Ascending aorta (tissue), 2 donors: ENCODE data around the gene FXYD1. TPM values are rescaled to one million over a fixed set of nuclear protein-coding genes. Genes with fewer than 3 reads are reported as not detected.

ENCODE experiments used
- DNase-seq, 2 donors: peaks; one replicate each; pipeline ENCODE4 v3.0.0-alpha.2; 2019; ENCODE audit warnings: low spot score in 2 of 2
- H3K27ac ChIP-seq, 2 donors: fragments of 200-600 bp; sonication (generic); one replicate each; pipeline ENCODE4 v1.5.1; 2016 to 2017; ENCODE audit warnings: mild to moderate bottlenecking in 1 of 2
- H3K27me3 ChIP-seq: fragments of 200-600 bp; sonication (generic); one replicate; pipeline ENCODE4 v1.5.1; 2017
- H3K36me3 ChIP-seq, 2 donors: fragments of 200-600 bp; sonication (generic); one replicate each; pipeline ENCODE4 v1.5.1; 2016
- H3K4me1 ChIP-seq, 2 donors: fragments of 200-600 bp; sonication (generic); one replicate each; pipeline ENCODE4 v1.5.1; 2016 to 2017; ENCODE audit warnings: mild to moderate bottlenecking in 1 of 2
- H3K4me3 ChIP-seq, 2 donors: fragments of 200-600 bp; sonication (generic); one replicate each; pipeline ENCODE4 v1.5.1; 2016 to 2017; ENCODE audit warnings: mild to moderate bottlenecking in 1 of 2
- H3K9me3 ChIP-seq, 2 donors: fragments of 200-600 bp; sonication (generic); one replicate each; pipeline ENCODE4 v1.5.1; 2016
- intact Hi-C: fragments of 100-400 bp; cut with DNase I; formaldehyde crosslinking; loops from one replicate; pipeline ENCODE4 v1.15.1; 2023
- total RNA-seq: library from RNA; depleted of rRNA; stranded (reverse); fragments of >200 nt; gene quantifications from one replicate; pipeline ENCODE4 v1.1.0, GENCODE V29; 2016
- TF ChIP-seq, protein P1 (sequence below), 3 experiments: fragments of 200-600 bp in 2 of 3; fragments of 450-650 bp in 1 of 3; sonication (generic) in 2 of 3; IDR thresholded peaks; one replicate each; pipeline ENCODE4 v1.5.1; 2016 to 2019; ENCODE audit warnings: antibody characterized with exemption in 3 of 3, mild to moderate bottlenecking in 1 of 3, moderate library complexity in 1 of 3

FXYD1 gene
- total RNA-seq, 1 donor from 2014 or later = 34.8 TPM

GRCh38 chr19:35109395-35110112, 29.1 kb upstream of the FXYD1 start:
- DNase-seq = no peak
- Histone ChIP-seq H3K9me3 (no peaks in the 10 kb centered on the region), H3K27me3 (no peaks in the 10 kb centered on the region), H3K4me3 (no peak overlapping the region), H3K4me1 (no peaks in the 10 kb centered on the region), H3K27ac (no peak overlapping the region), H3K36me3 (no peaks in the 10 kb centered on the region)
- TF ChIP-seq, protein P1, sequence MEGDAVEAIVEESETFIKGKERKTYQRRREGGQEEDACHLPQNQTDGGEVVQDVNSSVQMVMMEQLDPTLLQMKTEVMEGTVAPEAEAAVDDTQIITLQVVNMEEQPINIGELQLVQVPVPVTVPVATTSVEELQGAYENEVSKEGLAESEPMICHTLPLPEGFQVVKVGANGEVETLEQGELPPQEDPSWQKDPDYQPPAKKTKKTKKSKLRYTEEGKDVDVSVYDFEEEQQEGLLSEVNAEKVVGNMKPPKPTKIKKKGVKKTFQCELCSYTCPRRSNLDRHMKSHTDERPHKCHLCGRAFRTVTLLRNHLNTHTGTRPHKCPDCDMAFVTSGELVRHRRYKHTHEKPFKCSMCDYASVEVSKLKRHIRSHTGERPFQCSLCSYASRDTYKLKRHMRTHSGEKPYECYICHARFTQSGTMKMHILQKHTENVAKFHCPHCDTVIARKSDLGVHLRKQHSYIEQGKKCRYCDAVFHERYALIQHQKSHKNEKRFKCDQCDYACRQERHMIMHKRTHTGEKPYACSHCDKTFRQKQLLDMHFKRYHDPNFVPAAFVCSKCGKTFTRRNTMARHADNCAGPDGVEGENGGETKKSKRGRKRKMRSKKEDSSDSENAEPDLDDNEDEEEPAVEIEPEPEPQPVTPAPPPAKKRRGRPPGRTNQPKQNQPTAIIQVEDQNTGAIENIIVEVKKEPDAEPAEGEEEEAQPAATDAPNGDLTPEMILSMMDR (IDR thresholded peaks at IDR 0.05) = no peak
- intact Hi-C loops = no loop called here

DNA sequence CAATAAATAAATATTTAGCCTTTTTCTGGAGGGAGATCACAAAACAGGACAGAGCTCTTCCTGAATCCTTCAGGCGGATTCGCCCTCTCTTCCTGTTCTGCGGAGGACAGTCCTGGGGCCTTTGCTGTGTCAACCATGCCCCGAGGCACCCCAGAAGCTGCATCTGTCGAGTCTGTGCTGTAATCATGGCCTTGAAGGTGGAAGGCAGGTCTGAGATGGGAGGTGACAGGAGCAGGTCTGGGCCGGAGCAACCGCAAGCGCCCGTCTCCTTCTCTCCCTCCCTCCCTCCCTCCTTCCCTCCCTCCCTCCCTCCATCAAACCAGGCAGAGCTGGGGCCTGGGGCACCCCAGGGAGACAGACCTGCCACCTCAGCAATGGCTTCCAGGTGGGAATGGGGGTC, 27.6 kb upstream of the FXYD1 start:
- TF ChIP-seq, protein P1 (IDR thresholded peaks at IDR 0.05) = no peak
- H3K27ac ChIP-seq = no peak overlapping the region
- no peak for DNase-seq

GRCh38 chr19:35112995-35113688, 25.5 kb upstream of the FXYD1 start:
- Histone ChIP-seq H3K27ac (no peak overlapping the region), H3K36me3 (no peaks in the 10 kb centered on the region), H3K4me3 (no peak overlapping the region), H3K4me1 (peaks cover 4 to 6% of the 10 kb centered on the region in 2 donors), H3K27me3 (no peaks in the 10 kb centered on the region), H3K9me3 (no peaks in the 10 kb centered on the region)
- TF ChIP-seq, protein P1 (IDR thresholded peaks at IDR 0.05) = no peak
- intact Hi-C loops = no loop called here
- DNase-seq = no peak

More for the DNA sequence above, 27.6 kb upstream of the FXYD1 start:
- H3K4me1 ChIP-seq = peaks cover 4 to 6% of the 10 kb centered on the region in 2 donors
- H3K36me3 ChIP-seq = no peaks in the 10 kb centered on the region
- intact Hi-C loops = no loop called here
- no peaks in the 10 kb centered on the region for H3K9me3 ChIP-seq
- no peak overlapping the region for H3K4me3 ChIP-seq
- H3K27me3 ChIP-seq = no peaks in the 10 kb centered on the region

DNA sequence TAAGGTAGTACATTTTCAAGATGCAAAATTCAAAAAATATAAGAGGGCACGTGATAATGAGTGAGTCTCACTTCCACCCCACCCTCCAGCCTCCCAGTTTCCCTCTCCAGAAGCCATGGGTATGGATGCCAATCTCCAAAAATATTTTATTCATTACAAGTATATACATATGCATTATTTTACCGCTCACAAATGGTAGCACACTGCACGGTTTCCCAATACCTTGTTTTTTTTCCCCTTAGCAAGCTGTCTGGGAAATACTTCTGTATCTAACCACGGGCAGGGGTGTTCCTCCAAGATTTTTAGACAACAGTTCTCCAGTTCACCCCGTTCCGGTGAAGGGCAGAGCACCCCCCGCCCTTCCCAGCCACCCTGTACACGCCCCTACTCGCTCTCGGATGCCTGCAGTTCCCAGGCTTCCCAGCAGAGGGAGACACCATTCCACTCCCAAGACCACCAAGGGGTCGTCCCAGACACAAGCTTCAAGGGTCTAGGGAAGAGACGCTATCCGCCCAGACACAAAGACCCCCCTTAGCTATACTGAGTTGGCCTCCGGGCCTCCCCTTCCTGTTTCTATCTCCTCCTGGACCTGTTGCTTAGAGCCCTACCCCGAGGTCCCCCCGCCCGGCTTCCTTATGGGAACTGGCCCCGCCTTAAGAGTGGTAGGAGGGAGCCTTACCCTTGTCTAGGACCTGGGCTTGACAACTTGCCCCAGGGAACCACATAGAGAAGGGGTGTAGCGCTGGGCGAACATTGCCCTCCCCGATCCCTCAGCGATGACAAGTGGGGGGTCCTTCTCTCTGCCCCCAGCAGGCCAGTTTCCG, 24.1 kb upstream of the FXYD1 start:
- TF ChIP-seq, protein P1 (IDR thresholded peaks at IDR 0.05) = peak; percentile 93 to 99 (median 98)
- DNase-seq = peak in 1 of 2 donors; percentile 80
- Histone ChIP-seq H3K36me3 (no peaks in the 10 kb centered on the region), H3K27ac (no peak overlapping the region), H3K4me3 (peak overlapping the region; percentile 10 to 55), H3K9me3 (no peaks in the 10 kb centered on the region), H3K4me1 (peaks cover 4 to 6% of the 10 kb centered on the region in 2 donors), H3K27me3 (no peaks in the 10 kb centered on the region)
- intact Hi-C loops = loop anchor here (1.0 to 2.0 kb wide), 3 partner anchors 10 to 154 kb away; partner anchors contain the start of genes LGI4 and USF2

DNA sequence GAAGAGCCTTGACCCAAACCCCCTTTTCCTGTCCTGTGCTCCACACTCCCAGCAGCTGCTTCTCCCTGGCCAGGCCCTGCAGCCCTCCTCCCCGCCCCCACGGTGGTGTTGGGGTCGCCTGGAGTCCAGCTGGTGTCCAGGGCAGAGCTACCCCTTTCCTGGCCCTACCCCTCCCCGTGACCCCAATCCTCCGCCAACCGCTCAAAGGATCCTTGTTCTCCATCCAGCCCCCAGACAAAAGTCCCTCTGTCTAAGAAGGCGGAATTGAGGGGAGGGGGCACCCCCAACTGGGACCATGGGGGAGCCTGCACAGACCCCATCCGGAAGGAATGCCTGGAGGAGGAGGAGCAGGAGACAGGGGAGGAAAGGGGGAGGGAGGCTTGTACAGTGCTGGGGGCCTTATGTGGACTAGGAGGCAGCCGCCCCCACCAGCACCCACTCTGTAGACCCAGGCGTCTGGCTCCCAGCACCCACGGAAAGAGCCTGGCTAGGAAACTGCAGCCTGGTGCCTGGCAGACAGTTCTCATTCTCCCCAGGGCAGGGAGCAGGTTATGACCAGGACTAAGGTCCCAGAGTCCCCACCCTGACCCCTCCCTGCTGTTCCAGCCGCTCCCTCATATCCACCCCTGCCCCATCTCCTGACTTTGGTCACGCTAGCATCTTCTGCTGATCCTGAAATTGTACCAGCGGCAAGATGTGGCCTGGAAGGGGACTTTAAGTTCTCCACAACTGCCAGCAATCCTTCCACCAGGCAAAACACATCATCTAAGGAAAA, 23.3 kb upstream of the FXYD1 start, which contains the start of gene FXYD3:
Gene FXYD3 (plus strand): TSS at position 647 of the 775 bp plus-strand sequence. CDS start 3,554 bp downstream, outside the sequence.
- Histone ChIP-seq H3K27ac (no peak within 1 kb of the TSS), H3K4me1 (peaks cover 4 to 6% of the 10 kb centered on the region in 2 donors), H3K9me3 (no peaks in the 10 kb centered on the region), H3K36me3 (no peaks in the 10 kb centered on the region), H3K4me3 (peak within 1 kb of the TSS; percentile 10 to 55), H3K27me3 (no peaks in the 10 kb centered on the region)
- intact Hi-C loops = loop anchor here (2.0 kb wide), 1 partner anchor 153 kb away; the partner anchor contains the start of gene USF2
- TF ChIP-seq, protein P1 (IDR thresholded peaks at IDR 0.05) = no peak
- no peak for DNase-seq
